ENCODE results near the gene SNAP47.

SNAP47 gene

DNA sequence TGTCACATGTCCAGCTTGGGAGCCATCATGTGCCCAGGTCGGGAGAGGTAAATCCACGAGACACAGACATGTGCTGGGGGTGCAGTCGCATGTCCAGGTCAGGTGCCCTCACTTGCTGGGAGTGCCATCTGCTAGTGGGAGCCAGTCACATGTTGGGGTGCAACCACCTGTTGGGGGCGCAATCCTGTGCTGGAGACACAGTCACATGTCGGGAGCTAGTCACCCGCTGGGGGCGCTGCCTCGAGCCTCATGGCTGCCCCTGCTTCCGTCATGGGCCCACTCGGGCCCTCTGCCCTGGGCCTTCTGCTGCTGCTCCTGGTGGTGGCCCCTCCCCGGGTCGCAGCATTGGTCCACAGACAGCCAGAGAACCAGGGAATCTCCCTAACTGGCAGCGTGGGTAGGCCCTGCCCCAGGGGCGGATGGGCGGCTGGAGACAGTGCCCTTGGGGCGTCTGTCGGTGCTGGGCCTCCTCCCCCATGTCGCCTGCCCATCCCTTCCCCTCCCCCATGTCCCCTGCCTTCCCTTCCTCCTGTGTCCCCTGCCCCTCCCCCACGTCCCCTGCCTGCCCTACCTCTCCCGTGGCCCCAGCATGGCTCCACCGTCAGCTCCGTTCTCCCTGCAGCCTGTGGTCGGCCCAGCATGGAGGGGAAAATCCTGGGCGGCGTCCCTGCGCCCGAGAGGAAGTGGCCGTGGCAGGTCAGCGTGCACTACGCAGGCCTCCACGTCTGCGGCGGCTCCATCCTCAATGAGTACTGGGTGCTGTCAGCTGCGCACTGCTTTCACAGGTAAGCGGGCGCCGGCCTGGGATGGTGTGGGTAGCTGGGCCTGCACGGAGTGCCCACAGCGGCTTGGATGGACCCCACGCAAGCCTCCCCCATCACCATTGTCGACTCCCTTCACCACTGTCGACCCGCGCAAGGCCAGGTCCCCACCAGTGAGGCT lies 80.5 kb downstream of the SNAP47 start, which contains the start of gene PRSS38:
Gene PRSS38, plus strand, starts transcription at position 208 of the 942 bp plus-strand sequence. Its CDS starts 42 bp downstream, at position 250.
- Histone ChIP-seq H3K9me3 (ENCODE audit: control insufficient read depth, insufficient read depth, low read depth, low read length) (peaks cover 43% of the 10 kb centered on the region), H3K4me3 (ENCODE audit: low read depth, low read length) (no peak within 1 kb of the TSS), H3K4me1 (ENCODE audit: control insufficient read depth, insufficient read depth, low read length) (no peaks in the 10 kb centered on the region), H3K36me3 (ENCODE audit: control insufficient read depth, insufficient read depth, low read length) (no peaks in the 10 kb centered on the region), H3K27me3 (ENCODE audit: control insufficient read depth, insufficient read depth, low read length) (no peaks in the 10 kb centered on the region), H3K27ac (ENCODE audit: low read depth, low read length) (no peak within 1 kb of the TSS), H3K9ac (ENCODE audit: low read length) (no peak within 1 kb of the TSS)

DNA sequence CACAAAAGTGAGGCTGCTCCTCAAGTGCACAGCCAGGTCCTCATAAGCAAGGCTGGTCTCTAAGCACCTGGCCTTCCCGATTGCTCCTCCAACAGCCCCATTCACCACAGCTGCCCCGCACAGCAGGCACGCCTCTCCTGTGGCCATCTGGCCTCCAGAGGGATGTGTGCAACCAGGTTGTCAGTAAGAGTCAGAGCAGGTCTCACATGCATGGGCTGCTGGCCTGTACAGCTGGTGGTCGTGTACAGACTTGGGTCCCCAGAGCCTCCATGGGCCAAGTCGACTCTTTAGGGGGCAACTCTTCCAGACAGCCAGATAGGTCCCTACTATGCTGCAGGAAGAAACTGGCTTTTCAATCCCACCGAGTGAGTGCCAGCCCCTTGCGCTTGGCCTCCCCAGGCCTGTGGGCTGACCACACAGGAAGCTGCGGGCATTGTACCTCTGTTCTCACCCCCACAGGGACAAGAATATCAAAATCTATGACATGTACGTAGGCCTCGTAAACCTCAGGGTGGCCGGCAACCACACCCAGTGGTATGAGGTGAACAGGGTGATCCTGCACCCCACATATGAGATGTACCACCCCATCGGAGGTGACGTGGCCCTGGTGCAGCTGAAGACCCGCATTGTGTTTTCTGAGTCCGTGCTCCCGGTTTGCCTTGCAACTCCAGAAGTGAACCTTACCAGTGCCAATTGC lies 81.7 kb downstream of the SNAP47 start:
- Histone ChIP-seq H3K9me3 (ENCODE audit: control insufficient read depth, insufficient read depth, low read depth, low read length) (peaks cover 44% of the 10 kb centered on the region), H3K9ac (ENCODE audit: low read length) (no peak overlapping the region), H3K27ac (ENCODE audit: low read depth, low read length) (no peak overlapping the region), H3K27me3 (ENCODE audit: control insufficient read depth, insufficient read depth, low read length) (no peaks in the 10 kb centered on the region), H3K4me1 (ENCODE audit: control insufficient read depth, insufficient read depth, low read length) (no peaks in the 10 kb centered on the region), H3K4me3 (ENCODE audit: low read depth, low read length) (no peak overlapping the region), H3K36me3 (ENCODE audit: control insufficient read depth, insufficient read depth, low read length) (no peaks in the 10 kb centered on the region)

DNA sequence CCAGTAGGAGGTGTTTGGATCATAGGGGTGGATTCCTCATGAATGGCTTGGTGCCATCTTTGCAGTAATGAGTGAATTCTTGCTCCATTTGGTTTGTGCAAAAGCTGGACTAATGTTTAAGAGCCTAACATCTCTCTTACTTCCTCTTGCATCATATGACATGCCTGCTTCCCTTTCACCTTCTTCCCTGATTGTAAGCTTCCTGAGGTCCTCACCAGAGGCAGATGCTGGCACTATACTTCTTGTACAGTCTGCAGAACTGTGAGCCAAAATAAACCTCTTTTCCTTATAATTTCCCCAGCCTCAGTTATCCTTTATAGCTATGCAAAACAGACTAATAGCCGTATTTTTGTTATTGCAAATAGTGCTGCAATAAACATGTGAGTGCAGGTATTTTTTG lies 88.3 kb downstream of the SNAP47 start:
- Histone ChIP-seq H3K4me3 (ENCODE audit: low read depth, low read length) (no peak overlapping the region), H3K4me1 (ENCODE audit: control insufficient read depth, insufficient read depth, low read length) (no peaks in the 10 kb centered on the region), H3K36me3 (ENCODE audit: control insufficient read depth, insufficient read depth, low read length) (no peaks in the 10 kb centered on the region)

DNA sequence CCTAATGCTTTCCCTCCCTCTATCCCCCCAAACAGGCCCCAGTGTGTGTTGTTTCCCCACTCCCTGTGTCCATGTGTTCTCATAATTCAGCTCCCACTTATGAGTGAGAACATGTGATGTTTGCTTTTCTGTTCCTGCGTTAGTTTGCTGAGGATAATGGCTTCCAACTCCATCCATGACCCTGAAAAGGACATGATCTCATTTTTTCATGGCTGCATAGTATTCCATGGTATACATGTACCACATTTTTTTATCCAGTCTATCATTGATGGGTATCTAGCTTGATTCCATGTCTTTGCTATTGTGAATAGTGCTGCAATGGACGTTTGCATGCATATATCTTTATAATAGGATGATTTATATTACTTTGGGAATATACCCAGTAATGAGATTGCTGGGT lies 89.0 kb downstream of the SNAP47 start:
- Histone ChIP-seq H3K9ac (ENCODE audit: low read length) (no peak overlapping the region), H3K4me3 (ENCODE audit: low read depth, low read length) (no peak overlapping the region), H3K4me1 (ENCODE audit: control insufficient read depth, insufficient read depth, low read length) (no peaks in the 10 kb centered on the region), H3K36me3 (ENCODE audit: control insufficient read depth, insufficient read depth, low read length) (no peaks in the 10 kb centered on the region), H3K27ac (ENCODE audit: low read depth, low read length) (no peak overlapping the region), H3K27me3 (ENCODE audit: control insufficient read depth, insufficient read depth, low read length) (no peaks in the 10 kb centered on the region), H3K9me3 (ENCODE audit: control insufficient read depth, insufficient read depth, low read depth, low read length) (0 out of 2 replicates have a peak, but pooled peaks cover 15% of the 10 kb centered on the region)

More for the DNA sequence above, 88.3 kb downstream of the SNAP47 start:
- Histone ChIP-seq H3K9me3 (ENCODE audit: control insufficient read depth, insufficient read depth, low read depth, low read length) (0 out of 2 replicates have a peak, but pooled peaks cover 11% of the 10 kb centered on the region), H3K27ac (ENCODE audit: low read depth, low read length) (no peak overlapping the region), H3K9ac (ENCODE audit: low read length) (no peak overlapping the region), H3K27me3 (ENCODE audit: control insufficient read depth, insufficient read depth, low read length) (no peaks in the 10 kb centered on the region)

DNA sequence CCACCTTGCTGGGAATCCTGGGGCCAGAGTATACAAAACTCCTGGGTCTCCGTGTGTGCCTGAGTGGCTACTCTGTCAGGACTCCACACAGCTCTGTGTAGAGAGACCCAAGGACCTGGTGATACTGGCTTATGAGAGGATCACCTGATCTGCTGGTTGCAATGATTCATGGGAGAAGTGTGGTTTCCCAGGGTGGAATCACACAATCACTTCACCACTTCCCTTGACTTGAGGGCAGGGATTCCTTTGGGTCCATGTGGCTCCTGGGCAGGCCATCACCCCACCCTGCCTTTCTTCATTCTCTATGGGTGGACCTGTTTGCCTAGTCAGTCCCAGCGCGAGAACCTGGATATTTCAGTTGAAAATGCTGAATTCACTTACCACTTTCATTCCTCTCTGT lies 93.6 kb downstream of the SNAP47 start:
- Histone ChIP-seq H3K36me3 (ENCODE audit: control insufficient read depth, insufficient read depth, low read length) (no peaks in the 10 kb centered on the region), H3K9me3 (ENCODE audit: control insufficient read depth, insufficient read depth, low read depth, low read length) (0 out of 2 replicates have a peak, but pooled peaks cover 9% of the 10 kb centered on the region), H3K27me3 (ENCODE audit: control insufficient read depth, insufficient read depth, low read length) (no peaks in the 10 kb centered on the region), H3K4me1 (ENCODE audit: control insufficient read depth, insufficient read depth, low read length) (no peaks in the 10 kb centered on the region), H3K9ac (ENCODE audit: low read length) (no peak overlapping the region), H3K4me3 (ENCODE audit: low read depth, low read length) (no peak overlapping the region), H3K27ac (ENCODE audit: low read depth, low read length) (no peak overlapping the region)
